Epithelial cell of proximal tubule (primary cell): ENCODE results near the gene ZFP42. TPM values are rescaled to one million over a fixed set of nuclear protein-coding genes. Genes with fewer than 3 reads are reported as not detected.

Experiments used
- DNase-seq: peaks from one replicate; pipeline ENCODE4 v3.0.0-alpha.2; 2011; ENCODE audit warnings: low read depth
- H3K4me3 ChIP-seq: 2 replicates; pipeline ENCODE4 v1.5.1; 2011; ENCODE audit warnings: low read depth, mild to moderate bottlenecking, low read length
- total RNA-seq: library from RNA; depleted of rRNA; stranded (reverse); fragments of >200 nt; gene quantifications from 2 replicates; pipeline ENCODE4 v1.2.3, GENCODE V29; 2015
- TF ChIP-seq, protein P1 (sequence below): conservative IDR thresholded peaks from 2 replicates; pipeline ENCODE4 v1.5.1; 2012; ENCODE audit warnings: low read depth, mild to moderate bottlenecking, low read length

ZFP42 gene
- total RNA-seq, 1 donor from 2014 or later, result 1.8 TPM

DNA sequence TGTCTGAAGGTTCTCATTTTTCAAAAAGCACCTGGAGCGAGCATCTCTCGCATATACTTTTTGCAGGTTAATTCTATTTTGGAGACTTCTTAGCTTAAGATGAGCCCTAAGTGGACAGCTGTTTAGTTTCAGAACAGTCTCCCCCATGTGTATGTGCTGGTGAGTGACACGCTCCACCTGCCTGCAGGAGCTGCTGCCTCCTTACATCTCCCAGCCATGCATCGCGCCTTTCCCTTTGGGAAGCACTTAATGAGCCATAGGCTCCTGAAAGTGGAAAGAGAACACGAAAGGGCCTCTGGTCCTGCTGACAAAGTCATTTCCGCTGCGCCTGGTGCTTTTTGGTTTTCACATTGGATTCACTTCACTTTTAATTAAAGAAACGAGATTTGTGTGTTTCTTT lies 57.7 kb downstream of the ZFP42 start:
- no peak for DNase-seq
- H3K4me3 ChIP-seq, result no peak overlapping the region
- TF ChIP-seq, protein P1, sequence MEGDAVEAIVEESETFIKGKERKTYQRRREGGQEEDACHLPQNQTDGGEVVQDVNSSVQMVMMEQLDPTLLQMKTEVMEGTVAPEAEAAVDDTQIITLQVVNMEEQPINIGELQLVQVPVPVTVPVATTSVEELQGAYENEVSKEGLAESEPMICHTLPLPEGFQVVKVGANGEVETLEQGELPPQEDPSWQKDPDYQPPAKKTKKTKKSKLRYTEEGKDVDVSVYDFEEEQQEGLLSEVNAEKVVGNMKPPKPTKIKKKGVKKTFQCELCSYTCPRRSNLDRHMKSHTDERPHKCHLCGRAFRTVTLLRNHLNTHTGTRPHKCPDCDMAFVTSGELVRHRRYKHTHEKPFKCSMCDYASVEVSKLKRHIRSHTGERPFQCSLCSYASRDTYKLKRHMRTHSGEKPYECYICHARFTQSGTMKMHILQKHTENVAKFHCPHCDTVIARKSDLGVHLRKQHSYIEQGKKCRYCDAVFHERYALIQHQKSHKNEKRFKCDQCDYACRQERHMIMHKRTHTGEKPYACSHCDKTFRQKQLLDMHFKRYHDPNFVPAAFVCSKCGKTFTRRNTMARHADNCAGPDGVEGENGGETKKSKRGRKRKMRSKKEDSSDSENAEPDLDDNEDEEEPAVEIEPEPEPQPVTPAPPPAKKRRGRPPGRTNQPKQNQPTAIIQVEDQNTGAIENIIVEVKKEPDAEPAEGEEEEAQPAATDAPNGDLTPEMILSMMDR, result no peak

Other genes starting within 250 kb of the ZFP42 start
- not detected in 2 replicates for gene TRIML2, start 113.8 kb downstream of the ZFP42 start, total RNA-seq
- not detected in 2 replicates for gene TRIML1, start 143.7 kb downstream of the ZFP42 start, total RNA-seq